GM23338 (cell line): ENCODE measurements around the gene KRTAP12-2. TPM values are rescaled to one million over a fixed set of nuclear protein-coding genes. Genes with fewer than 3 reads are reported as not detected.
A peak's percentile ranks its signal among the peaks of the same experiment; 100 is the strongest.

Experiments
- ATAC-seq: fragments of 200-7000 bp; cut with Tn5 transposase; 3 replicates; pipeline ENCODE4 v1.9.1; 2020
- DNase-seq: peaks from one replicate; pipeline ENCODE4 v3.0.0-alpha.2; 2015; ENCODE audit warnings: low spot score
- H2AFZ ChIP-seq: fragments of 200-600 bp; sonication (generic); 2 replicates; pipeline ENCODE4 v1.8.0; 2016; ENCODE audit warnings: antibody characterized with exemption, mild to moderate bottlenecking, moderate library complexity
- H3F3A ChIP-seq: fragments of 200-600 bp; sonication (generic); replicated peaks from 2 replicates; pipeline ENCODE4 v1.8.0; 2017; ENCODE audit warnings: antibody characterized with exemption, mixed run types, low read depth
- H3K27ac ChIP-seq: fragments of 200-600 bp; sonication (generic); 2 replicates; pipeline ENCODE4 v1.6.1; 2016; ENCODE audit warnings: low read depth
- H3K27me3 ChIP-seq: fragments of 200-600 bp; sonication (generic); 2 replicates; pipeline ENCODE4 v1.8.0; 2016; ENCODE audit warnings: mild to moderate bottlenecking, mixed run types, moderate library complexity; ENCODE audit not compliant: insufficient read depth
- H3K36me3 ChIP-seq: fragments of 200-600 bp; sonication (generic); 2 replicates; pipeline ENCODE4 v1.8.0; 2016; ENCODE audit warnings: mild to moderate bottlenecking; ENCODE audit not compliant: insufficient read depth
- H3K4me1 ChIP-seq: fragments of 200-600 bp; sonication (generic); 2 replicates; pipeline ENCODE4 v1.8.0; 2016; ENCODE audit warnings: mild to moderate bottlenecking, moderate library complexity; ENCODE audit not compliant: insufficient read depth
- H3K4me2 ChIP-seq: fragments of 200-600 bp; sonication (generic); 2 replicates; pipeline ENCODE4 v1.7.1; 2017; ENCODE audit warnings: mixed run types
- H3K4me3 ChIP-seq: fragments of 200-600 bp; sonication (generic); 2 replicates; pipeline ENCODE4 v1.6.1; 2016; ENCODE audit warnings: mixed run types
- H3K79me2 ChIP-seq: fragments of 200-600 bp; sonication (generic); replicated peaks from 2 replicates; pipeline ENCODE4 v1.8.0; 2017; ENCODE audit warnings: mild to moderate bottlenecking; ENCODE audit not compliant: insufficient read depth
- H3K9me2 ChIP-seq: fragments of 200-600 bp; sonication (generic); 2 replicates; pipeline ENCODE4 v1.8.0; 2017; ENCODE audit not compliant: insufficient read depth
- H4K20me1 ChIP-seq: fragments of 200-600 bp; sonication (generic); replicated peaks from 2 replicates; pipeline ENCODE4 v1.8.0; 2017; ENCODE audit warnings: mild to moderate bottlenecking; ENCODE audit not compliant: insufficient read depth
- H3K27ac Mint-ChIP-seq: 2 replicates; pipeline ENCODE4 v1.8.0; 2020; ENCODE audit warnings: inconsistent platforms, mild to moderate bottlenecking, moderate library complexity, mixed read lengths
- H3K27me3 Mint-ChIP-seq: 3 replicates; pipeline ENCODE4 v1.8.0; 2022; ENCODE audit warnings: low read depth, mild to moderate bottlenecking, moderate library complexity, mixed read lengths, inconsistent platforms; ENCODE audit not compliant: insufficient read depth, poor library complexity
- H3K36me3 Mint-ChIP-seq: 3 replicates; pipeline ENCODE4 v1.8.0; 2021; ENCODE audit warnings: low read depth, mild to moderate bottlenecking, inconsistent platforms, moderate library complexity, mixed read lengths
- H3K4me1 Mint-ChIP-seq: 3 replicates; pipeline ENCODE4 v1.8.0; 2020; ENCODE audit warnings: mild to moderate bottlenecking, inconsistent platforms, mixed read lengths
- H3K4me3 Mint-ChIP-seq: 3 replicates; pipeline ENCODE4 v1.8.0; 2021; ENCODE audit warnings: moderate library complexity, mild to moderate bottlenecking, inconsistent platforms, mixed read lengths
- H3K9me3 Mint-ChIP-seq: 3 replicates; pipeline ENCODE4 v1.8.0; 2020; ENCODE audit warnings: moderate library complexity, mild to moderate bottlenecking, inconsistent platforms, mixed read lengths
- ETS1 ChIP-seq: IDR thresholded peaks from 2 replicates; pipeline ENCODE4 v1.6.1; 2016; ENCODE audit warnings: antibody characterized with exemption
- EZH2 ChIP-seq: fragments of 200-600 bp; sonication (generic); IDR thresholded peaks from one replicate; pipeline ENCODE4 v1.8.0; 2017; ENCODE audit warnings: antibody characterized with exemption, mild to moderate bottlenecking, low read depth; ENCODE audit not compliant: unreplicated experiment
- EZH2phosphoT487 ChIP-seq: fragments of 200-600 bp; sonication (generic); IDR thresholded peaks from one replicate; pipeline ENCODE4 v1.8.1; 2018; ENCODE audit warnings: antibody characterized with exemption; ENCODE audit not compliant: unreplicated experiment
- JUNB ChIP-seq: IDR thresholded peaks from one replicate; pipeline ENCODE4 v1.6.1; 2016; ENCODE audit warnings: antibody characterized with exemption; ENCODE audit not compliant: unreplicated experiment
- NANOG ChIP-seq: IDR thresholded peaks from 2 replicates; pipeline ENCODE4 v1.6.1; 2016; ENCODE audit warnings: antibody characterized with exemption, borderline replicate concordance
- POLR2AphosphoS5 ChIP-seq: IDR thresholded peaks from 2 replicates; pipeline ENCODE4 v1.6.1; 2016; ENCODE audit warnings: antibody characterized with exemption, low read depth
- REST ChIP-seq: IDR thresholded peaks from one replicate; pipeline ENCODE4 v1.6.1; 2018; ENCODE audit warnings: antibody characterized with exemption; ENCODE audit not compliant: unreplicated experiment
- STAT1 ChIP-seq: IDR thresholded peaks from one replicate; pipeline ENCODE4 v1.6.1; 2016; ENCODE audit warnings: antibody characterized with exemption; ENCODE audit not compliant: unreplicated experiment
- ZNF114 ChIP-seq: fragments of 250-450 bp; sonication (Bioruptor Pico); IDR thresholded peaks from 2 replicates; pipeline ENCODE4 v1.5.0; 2020; ENCODE audit warnings: mild to moderate bottlenecking, moderate library complexity
- polyA plus RNA-seq: library from polyadenylated mRNA; unstranded; fragments of >200 nt; fragmentation: Nextera tagmentation; extraction: Ambion mirVana; gene quantifications from 2 replicates; pipeline ENCODE4 v1.2.1, GENCODE V29; 2016
- total RNA-seq: library from RNA; depleted of rRNA; stranded (reverse); fragments of >200 nt; shearing (Covaris generic); gene quantifications from 2 replicates; pipeline ENCODE4 v1.2.3, GENCODE V29; 2014
- TF ChIP-seq, protein P1 (sequence below), 2 experiments: fragments of 200-600 bp in 1 of 2; sonication (generic) in 1 of 2; conservative IDR thresholded peaks; 2 replicates each; pipeline versions ENCODE4 v1.5.1 to v1.6.1; 2016 to 2017; ENCODE audit warnings: antibody characterized with exemption in 2 of 2, low read depth in 2 of 2, mild to moderate bottlenecking in 2 of 2, moderate library complexity in 1 of 2

Gene KRTAP12-2
- total and polyA plus RNA-seq, 2 experiments from 2014 or later = not detected

GRCh38 chr21:44649521-44650100, 17.1 kb downstream of the KRTAP12-2 start:
- no peak overlapping the region for H2AFZ ChIP-seq
- no peaks in the 10 kb centered on the region for H3K36me3 ChIP-seq
- no peak overlapping the region for H3K4me3 ChIP-seq
- no peaks in the 10 kb centered on the region for H3K79me2 ChIP-seq
- no peaks in the 10 kb centered on the region for H3K4me1 ChIP-seq
- DNase-seq = no peak
- no peak overlapping the region for H3K27ac ChIP-seq
- Mint-ChIP-seq H3K27ac (no peak overlapping the region), H3K9me3 (peaks cover 13% of the 10 kb centered on the region), H3K27me3 (peaks cover 9% of the 10 kb centered on the region), H3K4me1 (peaks cover 10% of the 10 kb centered on the region), H3K36me3 (peaks cover 6% of the 10 kb centered on the region; the same call in 2 of the 3 replicates), H3K4me3 (no peak overlapping the region)
- TF ChIP-seq, protein P1, sequence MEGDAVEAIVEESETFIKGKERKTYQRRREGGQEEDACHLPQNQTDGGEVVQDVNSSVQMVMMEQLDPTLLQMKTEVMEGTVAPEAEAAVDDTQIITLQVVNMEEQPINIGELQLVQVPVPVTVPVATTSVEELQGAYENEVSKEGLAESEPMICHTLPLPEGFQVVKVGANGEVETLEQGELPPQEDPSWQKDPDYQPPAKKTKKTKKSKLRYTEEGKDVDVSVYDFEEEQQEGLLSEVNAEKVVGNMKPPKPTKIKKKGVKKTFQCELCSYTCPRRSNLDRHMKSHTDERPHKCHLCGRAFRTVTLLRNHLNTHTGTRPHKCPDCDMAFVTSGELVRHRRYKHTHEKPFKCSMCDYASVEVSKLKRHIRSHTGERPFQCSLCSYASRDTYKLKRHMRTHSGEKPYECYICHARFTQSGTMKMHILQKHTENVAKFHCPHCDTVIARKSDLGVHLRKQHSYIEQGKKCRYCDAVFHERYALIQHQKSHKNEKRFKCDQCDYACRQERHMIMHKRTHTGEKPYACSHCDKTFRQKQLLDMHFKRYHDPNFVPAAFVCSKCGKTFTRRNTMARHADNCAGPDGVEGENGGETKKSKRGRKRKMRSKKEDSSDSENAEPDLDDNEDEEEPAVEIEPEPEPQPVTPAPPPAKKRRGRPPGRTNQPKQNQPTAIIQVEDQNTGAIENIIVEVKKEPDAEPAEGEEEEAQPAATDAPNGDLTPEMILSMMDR (conservative IDR thresholded peaks at IDR 0.05; ENCODE audit: low read depth in 2 of 2) = 0 out of 4 replicates have a peak, but pooled peaks of 1 of the 2 experiments have one; percentile 4
- TF ChIP-seq EZH2 = no peak
- no peaks in the 10 kb centered on the region for H3K27me3 ChIP-seq
- H3K9me2 ChIP-seq = no peaks in the 10 kb centered on the region
- ATAC-seq = no peak
- H3F3A ChIP-seq = no peaks in the 10 kb centered on the region
- H3K4me2 ChIP-seq = no peak overlapping the region
- H4K20me1 ChIP-seq = no peaks in the 10 kb centered on the region

DNA sequence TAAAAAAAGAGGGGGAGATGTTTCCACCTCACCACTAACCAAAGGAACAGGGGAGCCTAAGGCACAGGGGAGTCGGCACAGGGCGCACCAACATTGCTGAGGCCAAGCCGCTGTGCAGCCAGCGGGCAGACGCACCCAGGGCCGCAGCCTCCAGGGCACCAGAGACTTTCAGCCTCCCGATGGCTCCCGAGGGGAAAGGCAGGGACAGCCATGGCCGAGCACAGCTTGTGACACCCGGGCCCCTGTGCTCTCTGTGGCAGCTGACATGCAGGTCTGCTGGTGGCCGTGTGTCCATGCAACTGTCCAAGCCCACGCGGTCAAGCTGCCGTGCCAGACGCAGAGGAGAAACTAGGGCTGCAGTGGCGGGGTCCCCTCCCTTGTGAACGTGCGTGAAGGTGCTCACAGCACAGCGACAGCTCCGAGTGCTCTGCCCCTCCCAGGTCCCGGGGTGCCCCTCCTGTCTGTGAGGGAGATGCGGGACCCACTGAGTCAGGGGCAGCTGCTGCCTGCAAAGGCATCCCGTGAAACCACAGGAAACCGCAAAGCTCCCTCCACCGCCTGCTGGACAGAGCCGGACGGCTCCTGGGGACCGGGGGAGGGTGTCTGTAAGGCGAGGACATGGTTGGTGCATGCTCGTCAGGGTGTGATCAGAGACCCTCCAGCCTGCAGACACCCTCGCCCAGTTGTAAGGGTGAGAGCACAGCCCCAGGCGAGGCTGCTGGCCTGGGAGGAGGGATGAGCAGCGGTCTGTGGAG, 18.0 kb downstream of the KRTAP12-2 start:
- Mint-ChIP-seq H3K27ac (no peak overlapping the region), H3K4me3 (no peak overlapping the region)
- DNase-seq = no peak
- TF ChIP-seq EZH2phosphoT487 (no peak), STAT1 (no peak), JUNB (no peak), POLR2AphosphoS5 (no peak), NANOG (no peak), REST (no peak), ZNF114 (CRISPR knock-in tag) (no peak), ETS1 (no peak)

More for the DNA sequence above, 18.0 kb downstream of the KRTAP12-2 start:
- Histone ChIP-seq H3K27ac (no peak overlapping the region), H3K4me1 (no peaks in the 10 kb centered on the region), H3K27me3 (no peaks in the 10 kb centered on the region), H3K36me3 (no peaks in the 10 kb centered on the region), H3F3A (no peaks in the 10 kb centered on the region), H3K9me2 (no peaks in the 10 kb centered on the region), H4K20me1 (no peaks in the 10 kb centered on the region), H3K4me2 (no peak overlapping the region), H3K79me2 (no peaks in the 10 kb centered on the region), H3K4me3 (no peak overlapping the region), H2AFZ (no peak overlapping the region)
- Mint-ChIP-seq H3K4me1 (peaks cover 10% of the 10 kb centered on the region), H3K27me3 (peaks cover 9% of the 10 kb centered on the region), H3K9me3 (peaks cover 20% of the 10 kb centered on the region), H3K36me3 (peaks cover 8% of the 10 kb centered on the region; the same call in 2 of the 3 replicates)
- peak; percentile 12; the same call in 1 of the 3 replicates for ATAC-seq
